ENCODE data around the gene SETD4.
"Not testable (repeated sequence)": the region's sequence is repeated elsewhere in the genome, so short reads cannot be mapped to it uniquely, and the experiment has no call there.

The SETD4 gene, protein sequence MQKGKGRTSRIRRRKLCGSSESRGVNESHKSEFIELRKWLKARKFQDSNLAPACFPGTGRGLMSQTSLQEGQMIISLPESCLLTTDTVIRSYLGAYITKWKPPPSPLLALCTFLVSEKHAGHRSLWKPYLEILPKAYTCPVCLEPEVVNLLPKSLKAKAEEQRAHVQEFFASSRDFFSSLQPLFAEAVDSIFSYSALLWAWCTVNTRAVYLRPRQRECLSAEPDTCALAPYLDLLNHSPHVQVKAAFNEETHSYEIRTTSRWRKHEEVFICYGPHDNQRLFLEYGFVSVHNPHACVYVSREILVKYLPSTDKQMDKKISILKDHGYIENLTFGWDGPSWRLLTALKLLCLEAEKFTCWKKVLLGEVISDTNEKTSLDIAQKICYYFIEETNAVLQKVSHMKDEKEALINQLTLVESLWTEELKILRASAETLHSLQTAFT

DNA sequence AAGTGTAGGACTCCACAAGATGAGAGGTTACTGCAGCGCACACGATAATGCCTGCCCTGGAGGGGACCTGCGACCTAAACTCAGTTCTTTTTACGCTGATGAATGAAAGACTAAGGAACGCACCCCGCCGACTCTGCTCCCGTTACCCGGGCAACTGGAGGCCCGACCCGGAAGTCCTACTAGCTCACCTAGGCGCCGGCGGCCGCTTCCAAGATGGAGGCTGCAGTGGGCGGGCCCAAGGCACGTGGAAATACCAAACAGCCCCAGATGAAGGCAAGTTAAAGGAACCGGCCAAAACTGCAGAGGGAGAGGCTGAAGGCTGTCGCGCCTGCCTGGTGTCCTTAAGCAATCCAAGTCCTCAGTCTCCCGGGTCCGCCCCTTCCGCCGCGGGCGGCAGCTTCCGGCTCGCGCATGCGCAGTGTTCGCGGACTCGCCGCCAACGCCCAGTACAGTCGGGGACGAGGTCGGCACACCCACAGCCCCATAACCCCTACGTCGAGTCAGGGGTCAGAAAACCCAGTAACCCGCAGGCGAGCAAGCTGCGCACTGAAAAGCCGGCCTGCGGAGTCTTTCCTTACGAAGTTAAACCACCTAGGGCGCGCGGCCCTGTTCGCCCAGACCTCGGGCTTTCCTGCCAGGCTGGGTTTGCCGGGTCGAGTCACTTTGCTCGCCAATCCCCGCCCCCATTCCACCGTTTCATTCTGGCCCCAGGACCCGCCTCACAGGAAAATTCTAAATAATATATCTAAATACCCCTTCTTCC, at the start of gene SETD4:
Gene SETD4 (minus strand): TSS at position 368 of the 763 bp plus-strand sequence. CDS start 1,638 bp downstream, outside the sequence.
- no peak for DNase-seq

DNA sequence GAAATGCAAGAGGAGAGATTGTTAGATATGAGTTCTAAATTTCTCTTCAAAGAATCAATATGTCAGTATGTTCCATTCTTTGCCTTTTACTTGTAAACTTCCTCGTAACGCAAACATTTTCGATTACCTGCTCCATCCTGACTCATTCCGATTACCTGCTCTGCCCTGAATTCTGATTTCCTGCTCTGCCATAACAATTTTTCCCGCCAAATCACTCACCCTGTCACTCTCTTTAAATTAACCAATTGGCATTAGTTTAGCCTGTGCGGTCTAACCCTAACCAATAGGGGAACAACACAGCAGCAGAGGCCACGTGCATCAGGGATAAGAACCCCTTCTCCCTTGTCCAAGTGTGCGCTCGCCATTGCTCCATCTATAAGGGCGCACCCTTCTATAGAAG, 49.5 kb upstream of the SETD4 start:
- DNase-seq: no peak

DNA sequence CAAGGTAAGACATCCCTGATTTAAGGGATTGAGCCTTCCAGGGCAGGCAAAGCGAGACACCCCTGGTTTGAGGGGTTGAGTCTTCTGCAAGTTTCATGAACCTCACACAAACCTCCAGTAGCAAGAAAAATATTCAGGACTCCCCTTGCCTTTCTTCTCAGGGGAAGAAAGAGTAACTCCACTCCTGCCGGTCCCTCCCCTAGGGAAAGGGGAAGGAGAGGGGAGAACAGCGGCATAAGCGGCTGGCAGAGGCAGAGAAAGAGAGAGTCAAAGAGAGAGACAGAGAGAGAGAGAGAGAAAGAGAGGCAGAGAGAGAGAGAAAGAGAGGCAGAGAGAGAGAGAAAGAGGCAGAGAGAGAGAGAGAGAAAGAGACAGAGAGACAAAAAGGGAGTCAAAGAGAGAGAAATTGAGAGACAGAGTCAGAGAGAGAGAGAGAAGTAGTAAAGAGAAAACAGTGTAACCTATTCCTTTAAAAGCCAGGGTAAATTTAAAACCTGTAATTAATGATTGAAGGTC, 45.1 kb upstream of the SETD4 start:
- no peak for DNase-seq

DNA sequence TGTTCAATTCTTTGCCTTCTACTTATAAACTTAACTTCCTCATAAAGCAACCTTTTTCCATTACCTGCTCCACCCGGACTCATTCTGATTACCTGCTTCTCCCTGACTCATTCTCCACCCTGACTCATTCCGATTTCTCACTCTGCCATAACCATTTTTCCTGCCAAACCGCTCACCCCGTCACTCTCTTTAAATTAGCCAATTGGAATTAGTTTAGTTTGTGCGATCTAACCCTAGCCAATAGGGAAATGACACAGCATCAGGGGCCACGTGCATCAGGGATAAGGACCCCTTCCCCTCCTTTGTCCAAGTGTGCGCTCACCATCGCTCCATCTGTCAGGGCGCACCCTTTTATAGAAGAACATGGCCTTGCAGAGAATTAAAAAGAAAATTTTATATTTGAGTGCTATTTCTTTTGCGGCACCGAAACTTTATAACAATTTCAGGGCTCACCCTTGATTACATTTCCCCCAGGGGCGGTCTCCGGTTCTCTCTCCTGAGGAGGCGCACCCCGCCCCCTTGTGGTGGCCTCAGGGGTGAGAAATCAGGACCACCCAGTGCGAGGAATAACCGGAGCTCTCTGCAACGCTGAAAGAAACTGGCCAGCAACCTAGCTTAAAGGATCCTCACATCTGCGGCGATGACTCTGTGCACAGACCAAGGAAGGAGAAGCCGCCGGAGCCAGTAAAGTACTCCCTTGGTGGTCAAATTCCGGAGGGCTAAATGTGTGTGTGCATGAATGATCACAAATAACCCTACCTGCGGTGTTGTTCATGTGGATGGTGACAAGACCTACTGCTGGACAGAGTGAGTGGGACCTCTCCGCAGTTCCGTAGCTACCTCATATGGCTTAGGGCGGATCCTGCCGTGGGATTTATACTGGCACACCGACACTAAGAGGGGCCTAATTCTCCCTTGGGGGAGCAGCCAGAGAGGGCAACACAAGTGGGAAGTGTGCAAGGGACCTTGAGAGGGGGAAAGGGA, 44.3 kb upstream of the SETD4 start:
- DNase-seq: no peak

DNA sequence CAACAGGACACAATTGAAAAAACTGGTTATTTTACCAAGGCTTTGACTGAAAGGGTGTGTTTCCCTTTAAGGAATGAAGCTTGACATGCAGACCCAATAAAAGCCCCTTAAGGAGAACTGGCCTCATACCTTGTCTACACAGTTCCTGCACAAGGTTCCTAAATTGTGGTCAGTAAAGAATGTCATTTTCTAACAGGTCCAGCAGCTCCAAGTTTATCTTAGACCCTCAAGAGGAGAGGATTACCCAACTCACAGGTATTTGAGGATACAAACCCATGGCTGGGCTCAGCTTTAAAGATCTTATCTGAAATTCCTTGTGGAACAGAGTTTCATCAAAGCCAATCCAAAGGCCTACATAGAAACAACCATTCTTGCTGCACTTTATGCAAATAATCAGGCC, 43.1 kb upstream of the SETD4 start:
- DNase-seq: no peak

DNA sequence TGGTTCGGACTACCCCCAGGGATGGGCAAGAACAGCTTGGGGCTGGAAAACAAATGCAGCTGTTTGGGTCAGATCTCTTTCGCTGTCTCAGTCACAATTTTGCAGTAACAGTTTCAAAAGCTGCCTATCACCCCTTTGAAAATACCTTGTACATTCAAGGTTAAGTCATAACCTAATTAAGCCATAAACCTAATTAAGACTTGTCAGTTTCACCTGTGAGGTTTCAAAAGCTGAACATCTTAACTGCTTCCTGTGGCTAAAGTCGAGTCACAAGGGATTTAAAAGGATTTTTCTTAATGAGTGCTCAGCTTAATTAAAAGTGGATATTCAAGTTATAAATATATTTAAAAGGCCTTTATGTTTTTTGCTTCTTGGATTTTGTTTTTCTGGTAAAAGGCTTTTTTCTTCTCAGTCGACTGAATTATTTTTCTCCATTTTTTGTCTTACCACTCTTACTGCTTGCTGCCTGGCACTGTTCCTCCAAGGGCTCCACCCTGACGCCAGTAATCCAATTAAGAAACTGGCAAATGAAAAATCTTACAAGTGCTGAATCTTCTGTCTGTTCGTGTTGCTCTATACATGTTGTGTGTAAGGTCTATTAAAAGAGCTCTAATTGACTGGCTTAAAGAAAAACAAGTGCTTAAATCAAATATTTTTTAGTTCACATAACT, 40.8 kb upstream of the SETD4 start:
- DNase-seq: no peak

DNA sequence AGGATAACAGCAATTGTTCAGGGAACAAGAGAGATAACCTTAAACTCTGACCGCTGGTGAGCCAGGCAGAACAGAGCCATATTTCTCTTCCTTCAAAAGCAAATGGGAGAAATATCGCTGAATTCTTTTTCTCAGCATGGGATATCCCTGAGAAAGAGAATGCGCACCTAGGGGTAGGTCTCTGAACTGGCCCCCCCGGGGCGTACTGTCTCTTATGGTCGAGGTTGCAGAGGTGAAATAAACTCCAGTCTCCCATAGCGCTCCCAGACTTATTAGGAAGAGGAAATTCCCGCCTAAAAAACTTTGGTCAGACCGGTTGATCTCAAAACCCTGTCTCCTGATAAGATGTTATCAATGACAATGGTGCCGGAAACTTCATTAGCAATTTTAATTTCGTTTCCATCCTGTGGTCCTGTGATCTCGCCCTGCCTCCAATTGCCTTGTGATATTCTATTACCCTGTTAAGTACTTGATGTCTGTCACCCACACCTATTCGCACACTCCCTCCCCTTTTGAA, 39.4 kb upstream of the SETD4 start:
- not testable (repeated sequence) for DNase-seq

DNA sequence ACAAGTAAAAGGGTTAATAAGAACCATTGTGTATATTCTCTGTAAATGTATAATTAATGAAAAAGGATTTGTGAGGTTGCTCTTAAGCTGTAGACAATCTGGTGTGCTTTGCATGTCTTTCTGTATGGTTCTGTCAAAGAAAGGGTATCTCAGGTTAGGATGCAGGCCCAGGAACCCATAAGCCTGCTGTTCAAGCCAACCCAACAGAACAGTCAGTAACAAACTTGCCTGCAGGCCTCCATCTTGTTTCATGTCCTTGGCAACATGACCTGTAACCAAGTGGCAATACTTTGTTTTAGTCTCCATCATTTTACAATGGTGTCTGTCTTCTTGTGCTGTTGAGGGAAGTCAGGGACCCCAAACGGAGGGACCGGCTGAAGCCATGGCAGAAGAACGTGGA, 38.7 kb upstream of the SETD4 start:
- DNase-seq: no peak

DNA sequence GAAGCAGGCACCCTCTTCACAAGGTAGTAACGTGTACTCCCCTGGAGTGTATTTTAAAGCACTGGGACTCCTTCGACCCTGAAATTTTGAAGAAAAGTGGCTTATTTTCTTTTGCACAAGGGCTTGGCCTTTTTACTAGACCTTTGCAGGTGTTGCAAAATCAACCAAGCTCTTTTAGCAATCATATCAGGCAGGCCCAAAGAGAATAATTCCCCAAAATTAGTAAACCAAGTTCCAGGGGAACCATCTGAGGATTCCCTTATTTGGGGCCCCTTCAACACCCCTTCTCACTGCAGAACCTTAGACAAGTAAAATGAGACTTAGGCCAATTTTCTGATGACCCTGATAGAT, 37.8 kb upstream of the SETD4 start:
- DNase-seq: no peak

DNA sequence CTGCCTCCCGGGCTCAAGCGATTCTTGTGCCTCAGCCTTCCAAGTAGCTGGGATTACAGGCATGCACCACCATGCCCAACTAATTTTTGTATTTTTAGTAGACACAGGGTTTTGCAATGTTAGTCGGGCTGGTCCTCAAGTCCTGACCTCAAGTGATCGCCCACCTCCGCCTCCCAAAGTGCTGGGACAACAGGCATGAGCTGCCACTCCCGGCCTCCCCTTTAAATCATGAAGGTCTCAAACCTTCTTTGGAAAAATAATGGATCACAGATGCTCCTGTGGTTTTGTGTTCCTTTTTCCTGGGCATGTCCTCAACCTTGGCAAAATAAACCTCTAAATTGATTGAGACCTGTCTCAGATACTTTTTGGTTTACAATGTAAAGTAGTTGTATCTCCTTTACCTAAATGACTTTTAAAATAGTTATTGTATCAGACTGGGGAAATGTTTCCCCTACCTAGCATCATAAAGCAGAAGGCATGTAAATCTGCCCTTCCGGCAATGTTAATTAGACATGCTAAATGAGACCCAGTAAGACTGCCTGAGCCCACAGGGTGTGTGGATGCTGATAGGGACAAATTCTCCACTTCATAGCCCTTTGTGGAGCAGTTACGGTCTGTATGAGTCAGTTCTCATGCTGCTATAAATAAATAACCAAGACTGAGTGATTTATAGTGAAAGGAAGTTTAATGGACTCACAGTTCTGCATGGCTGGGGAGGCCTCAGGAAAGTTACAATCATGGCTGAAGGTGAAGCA, 37.3 kb upstream of the SETD4 start:
- no peak for DNase-seq

DNA sequence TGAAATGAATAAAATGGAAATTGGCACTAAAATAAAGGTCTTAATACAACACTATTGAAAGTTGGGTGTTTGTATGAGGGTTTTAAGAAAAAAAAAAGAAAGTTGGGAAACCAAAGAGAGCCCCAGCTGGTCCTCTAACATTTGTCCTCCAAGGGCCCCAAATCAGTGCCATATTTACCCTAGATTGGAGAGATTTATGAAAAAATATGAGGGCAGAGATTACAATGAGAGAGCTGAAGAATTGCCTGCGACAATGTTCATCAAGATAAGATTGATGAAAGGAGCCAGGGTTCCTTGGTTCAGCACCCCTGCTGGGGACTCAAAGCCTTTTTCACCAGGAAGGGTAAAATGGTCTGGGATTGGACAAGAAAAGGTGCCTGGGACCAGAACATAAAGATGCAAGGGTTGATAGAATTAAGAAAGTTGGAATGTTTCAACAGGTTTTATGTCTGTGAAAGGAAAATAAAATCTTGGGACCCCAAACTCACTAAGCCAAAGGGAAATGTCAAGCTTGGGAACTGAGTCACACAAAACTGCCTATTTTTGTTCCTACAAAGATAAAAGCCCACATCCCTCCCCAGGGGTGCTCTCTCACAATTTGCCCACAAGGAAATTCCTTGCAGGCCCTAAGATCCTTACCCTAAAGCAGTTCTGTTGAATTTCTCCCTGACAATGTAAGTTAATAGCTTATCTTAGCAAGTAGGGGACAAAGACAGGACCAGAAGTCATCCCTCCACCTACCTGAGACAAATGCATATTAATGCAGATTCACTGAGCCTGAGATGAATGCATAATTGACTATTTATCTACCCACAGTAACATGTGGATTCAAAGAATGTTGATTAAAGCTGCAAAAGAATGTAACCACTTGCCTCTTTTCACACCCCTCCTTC, 36.3 kb upstream of the SETD4 start:
- DNase-seq: no peak

DNA sequence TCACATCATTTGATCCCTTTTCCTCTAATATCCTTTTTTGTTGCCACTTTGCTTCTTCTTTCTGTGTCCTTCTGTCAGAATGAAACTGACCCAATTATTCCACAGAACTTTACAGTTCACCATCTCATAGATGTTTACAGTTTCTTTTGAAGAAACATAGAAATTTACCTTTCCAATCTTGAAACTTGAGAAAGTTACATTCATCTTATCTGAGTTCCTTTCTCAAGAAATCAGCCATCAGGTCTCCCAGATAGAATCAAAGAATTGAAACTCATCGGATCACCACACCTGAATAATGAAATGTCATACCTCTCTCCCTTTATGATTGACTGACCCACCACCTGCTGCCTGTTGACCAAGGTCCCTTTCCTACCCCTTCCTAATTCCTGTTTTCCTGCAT, 33.2 kb upstream of the SETD4 start:
- no peak for DNase-seq

DNA sequence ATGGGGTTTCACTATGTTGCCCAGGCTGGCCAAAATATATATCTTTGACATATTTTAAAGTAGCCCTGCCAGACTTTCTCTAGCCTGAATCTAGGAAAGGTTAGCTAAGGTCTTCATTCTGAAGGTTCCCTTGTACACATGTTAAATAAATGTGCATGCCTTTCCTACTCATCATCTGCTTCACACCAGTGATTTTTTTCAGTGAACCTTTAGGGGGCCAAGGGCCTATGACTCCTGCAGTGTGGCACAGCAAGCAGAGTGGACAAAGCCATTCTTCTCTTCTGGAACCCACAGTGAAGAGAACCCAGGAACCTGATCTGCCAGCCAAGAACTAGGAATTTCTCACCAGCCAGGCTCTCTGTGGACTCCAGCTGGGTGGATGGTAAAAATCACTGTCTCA, 32.4 kb upstream of the SETD4 start:
- no peak for DNase-seq

DNA sequence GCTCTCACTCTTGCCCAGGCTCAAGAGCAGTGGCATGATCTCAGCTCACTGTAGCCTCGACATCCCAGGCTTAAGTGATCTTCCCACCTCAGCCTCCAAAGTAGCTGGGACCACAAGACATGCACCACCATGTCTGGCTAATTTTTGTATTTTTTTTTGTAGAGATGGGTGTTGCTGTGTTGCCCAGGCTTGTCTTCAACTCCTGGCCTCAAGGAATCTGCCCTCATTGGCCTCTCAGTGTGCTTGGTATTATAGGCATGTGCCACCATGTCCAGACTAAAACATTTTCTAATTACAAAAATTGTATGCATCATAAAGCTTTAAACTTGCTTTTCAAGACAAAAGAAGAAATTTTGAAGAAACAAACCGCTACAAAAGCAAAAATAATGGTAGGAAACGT, 29.6 kb upstream of the SETD4 start:
- no peak for DNase-seq

DNA sequence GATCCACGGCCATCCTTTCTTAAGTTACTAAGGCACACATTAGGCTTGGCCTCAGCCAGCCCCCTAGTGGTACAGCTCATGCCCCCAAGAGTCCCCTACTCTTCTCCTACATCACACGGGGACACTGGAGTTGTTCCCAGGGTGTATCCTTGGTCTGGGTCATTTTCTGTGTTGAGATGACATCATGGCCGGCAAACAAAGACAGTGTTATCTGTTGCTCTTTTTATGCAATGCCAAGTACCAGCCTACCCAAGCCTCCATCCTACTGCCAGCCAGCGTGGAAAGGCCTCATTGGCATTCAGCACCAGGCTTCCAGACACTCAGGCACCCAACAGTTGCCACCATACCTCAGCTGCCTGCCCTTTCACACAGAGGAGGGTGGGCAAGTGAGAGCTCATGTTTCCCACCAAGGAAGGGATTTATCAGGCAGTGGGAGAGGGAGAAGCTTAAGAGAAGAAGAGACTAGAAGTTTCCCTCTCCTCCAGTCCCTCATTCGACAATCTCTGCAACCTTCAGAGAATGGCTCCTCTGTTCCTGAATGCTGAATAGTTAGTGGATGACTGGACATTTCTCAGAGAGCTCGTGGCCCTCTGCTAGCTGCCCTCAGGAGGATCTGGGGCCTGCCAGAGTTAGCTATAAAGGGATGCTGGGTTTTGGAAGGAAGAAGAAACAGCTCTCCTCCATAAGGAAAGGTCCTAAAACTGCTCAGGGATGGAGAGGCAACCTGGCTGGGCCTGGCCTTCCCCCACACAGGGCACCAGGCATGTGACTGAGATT, 27.2 kb upstream of the SETD4 start:
- no peak for DNase-seq

DNA sequence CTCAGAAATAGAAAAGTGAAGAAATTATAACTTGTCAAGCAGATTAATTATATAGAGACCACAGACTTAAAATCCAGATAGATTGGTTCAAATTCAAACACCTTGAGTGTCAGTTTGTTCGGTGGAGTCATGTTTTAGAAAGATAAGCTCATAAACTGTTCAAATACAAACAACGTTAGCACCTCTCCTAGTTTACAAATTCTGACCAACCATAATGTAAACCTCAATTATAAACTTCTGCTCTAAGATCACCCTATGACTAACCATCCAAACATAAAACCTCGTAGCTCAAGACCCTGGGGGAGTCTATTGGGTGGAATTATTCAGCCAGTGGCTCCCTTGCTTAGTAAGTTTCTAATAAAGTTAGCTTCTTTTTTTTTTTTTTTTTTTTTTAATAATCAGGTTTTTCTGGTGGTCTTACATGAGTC, 21.9 kb upstream of the SETD4 start:
- DNase-seq: no peak

DNA sequence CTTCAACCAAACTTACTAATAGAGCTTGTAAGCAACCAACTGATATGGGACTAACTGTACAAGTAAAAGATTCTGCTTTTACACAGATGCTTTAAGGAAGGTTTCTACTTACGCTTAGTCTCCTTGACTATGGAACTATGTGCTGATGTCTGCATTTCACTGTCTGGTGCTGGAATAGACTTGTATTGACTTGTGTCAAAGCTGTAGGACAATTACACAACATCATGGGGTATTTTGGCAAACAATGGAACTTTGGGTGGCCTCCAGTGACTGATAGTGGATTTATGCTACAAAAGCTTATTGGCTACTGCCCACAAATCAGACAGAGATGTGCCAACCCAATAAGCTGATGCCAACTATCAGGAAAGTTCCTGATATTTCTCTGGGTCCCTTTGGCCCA, 20.1 kb upstream of the SETD4 start:
- DNase-seq: no peak

DNA sequence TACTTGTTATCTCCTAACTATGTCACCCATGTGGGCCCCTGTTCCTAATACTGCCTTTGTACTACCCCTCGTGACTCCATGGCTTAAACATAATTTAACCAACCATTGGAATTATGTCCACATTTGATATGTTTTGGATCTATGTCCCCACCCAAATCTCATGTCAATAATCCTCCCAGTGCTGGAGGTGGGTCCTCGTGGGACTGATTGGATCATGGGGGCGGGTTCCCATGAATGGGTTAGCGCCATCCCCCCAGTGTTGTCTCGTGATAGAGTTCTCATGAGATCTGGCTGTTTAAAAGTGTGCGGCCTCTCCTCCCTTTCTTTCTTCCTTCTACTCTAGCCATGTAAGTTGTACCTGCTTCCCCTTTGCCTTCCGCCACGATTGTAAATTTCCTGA, 19.3 kb upstream of the SETD4 start:
- DNase-seq: no peak

DNA sequence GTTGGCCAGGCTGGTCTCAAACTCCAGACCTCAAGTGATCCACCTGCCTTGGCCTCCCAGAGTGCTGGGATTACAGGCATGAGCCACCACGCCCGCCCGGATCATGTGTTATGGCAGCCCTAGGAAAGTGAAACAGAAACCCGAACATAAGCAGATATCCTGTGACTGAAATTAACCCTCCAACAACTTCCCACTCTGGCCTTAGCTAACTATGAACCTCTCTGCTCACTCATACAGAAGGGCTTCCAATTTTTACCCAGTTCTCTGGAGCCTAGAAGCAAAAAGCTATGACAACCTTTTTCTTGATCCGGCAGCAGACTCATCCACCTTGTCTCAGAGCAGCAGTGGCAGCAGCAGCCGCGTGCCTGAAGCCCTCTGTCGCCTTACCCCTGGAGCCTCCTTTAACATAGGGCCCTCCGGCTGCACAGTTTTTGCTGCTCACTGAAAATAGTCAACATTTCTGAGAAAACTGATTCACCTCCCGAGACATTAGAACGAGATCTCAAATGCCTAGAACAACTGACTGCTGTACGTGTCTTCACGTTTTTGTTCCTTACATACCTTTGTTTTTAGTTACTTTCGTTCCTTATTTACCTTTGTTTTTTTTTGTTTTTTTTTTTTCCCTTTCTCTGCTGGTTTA, 18.8 kb upstream of the SETD4 start:
- DNase-seq: no peak

Measured in cortex of kidney (tissue), 1 donor.